Mesendoderm (in vitro differentiated cells): ENCODE measurements around the gene CDHR1.

Experiments
- DNase-seq: peaks from one replicate; pipeline ENCODE4 v3.0.0; 2013
- H2AK5ac ChIP-seq: 2 replicates; pipeline ENCODE4 v1.6.1; 2013; ENCODE audit warnings: low read length, inconsistent platforms
- H2BK120ac ChIP-seq: 2 replicates; pipeline ENCODE4 v1.6.1; 2013; ENCODE audit warnings: low read depth, mild to moderate bottlenecking, low read length, moderate library complexity, mixed read lengths
- H2BK15ac ChIP-seq: replicated peaks from 2 replicates; pipeline ENCODE4 v1.6.1; 2013; ENCODE audit warnings: low read depth, mild to moderate bottlenecking, moderate library complexity
- H2BK5ac ChIP-seq: 2 replicates; pipeline ENCODE4 v1.6.1; 2013; ENCODE audit warnings: low read length, inconsistent platforms
- H3K18ac ChIP-seq: 2 replicates; pipeline ENCODE4 v1.6.1; 2013; ENCODE audit warnings: mild to moderate bottlenecking, low read length, mixed read lengths
- H3K23ac ChIP-seq: one replicate; pipeline ENCODE4 v1.6.1; 2013; ENCODE audit warnings: low read length
- H3K27ac ChIP-seq: 2 replicates; pipeline ENCODE4 v1.5.1; 2013; ENCODE audit warnings: low read depth, mild to moderate bottlenecking, inconsistent platforms, low read length, moderate library complexity
- H3K27me3 ChIP-seq: 2 replicates; pipeline ENCODE4 v1.6.1; 2013; ENCODE audit warnings: low read length, control low read depth, mild to moderate bottlenecking, inconsistent platforms; ENCODE audit not compliant: insufficient read depth, poor library complexity
- H3K36me3 ChIP-seq: 2 replicates; pipeline ENCODE4 v1.6.1; 2013; ENCODE audit warnings: low read length, inconsistent platforms; ENCODE audit not compliant: control insufficient read depth, insufficient read depth
- H3K4ac ChIP-seq: one replicate; pipeline ENCODE4 v1.6.1; 2013; ENCODE audit warnings: low read depth, mild to moderate bottlenecking, low read length, moderate library complexity
- H3K4me1 ChIP-seq: 2 replicates; pipeline ENCODE4 v1.6.1; 2013; ENCODE audit warnings: low read depth, low read length, inconsistent platforms; ENCODE audit not compliant: control insufficient read depth
- H3K4me2 ChIP-seq: 2 replicates; pipeline ENCODE4 v1.6.1; 2013; ENCODE audit warnings: low read length
- H3K4me3 ChIP-seq: 2 replicates; pipeline ENCODE4 v1.5.1; 2013; ENCODE audit warnings: mild to moderate bottlenecking, low read length
- H3K56ac ChIP-seq: one replicate; pipeline ENCODE4 v1.6.1; 2013; ENCODE audit warnings: low read length
- H3K79me1 ChIP-seq: 2 replicates; pipeline ENCODE4 v1.6.1; 2013; ENCODE audit warnings: low read length, inconsistent platforms
- H3K79me2 ChIP-seq: 2 replicates; pipeline ENCODE4 v1.6.1; 2013; ENCODE audit warnings: mild to moderate bottlenecking, low read length; ENCODE audit not compliant: control insufficient read depth, insufficient read depth
- H3K9ac ChIP-seq: 2 replicates; pipeline ENCODE4 v1.6.1; 2013; ENCODE audit warnings: low read length, inconsistent platforms
- H4K5ac ChIP-seq: one replicate; pipeline ENCODE4 v1.6.1; 2013; ENCODE audit warnings: low read length
- H4K8ac ChIP-seq: one replicate; pipeline ENCODE4 v1.6.1; 2013; ENCODE audit warnings: low read depth, mild to moderate bottlenecking, control low read depth, low read length, moderate library complexity
- WGBS: extraction: QIAGEN DNeasy Blood & Tissue Kit; methylation state at CpG from one replicate; pipeline ENCODE4 v1.1.7; 2013; ENCODE audit warnings: low lambda C conversion rate, missing lambda C conversion rate; ENCODE audit not compliant: insufficient coverage; ENCODE audit errors: extremely low coverage; 5-methylcytosine and 5-hydroxymethylcytosine counted together

CDHR1 gene

GRCh38 chr10:84216834-84217233, 22.5 kb downstream of the CDHR1 start:
- Histone ChIP-seq H4K8ac (no peak overlapping the region), H3K36me3 (no peaks in the 10 kb centered on the region), H3K9ac (no peak overlapping the region), H3K4me2 (no peak overlapping the region), H2AK5ac (no peak overlapping the region), H3K18ac (no peak overlapping the region), H3K56ac (no peak overlapping the region), H3K27me3 (no peaks in the 10 kb centered on the region), H4K5ac (no peak overlapping the region), H3K79me1 (no peaks in the 10 kb centered on the region), H3K27ac (no peak overlapping the region), H2BK15ac (no peak overlapping the region), H3K4ac (no peak overlapping the region), H2BK120ac (no peak overlapping the region), H3K79me2 (no peaks in the 10 kb centered on the region), H3K23ac (no peak overlapping the region), H3K4me3 (no peak overlapping the region), H3K4me1 (no peaks in the 10 kb centered on the region), H2BK5ac (no peak overlapping the region)
- no peak for DNase-seq
- WGBS, result no CpG with 5 or more reads among the region's 9 CpGs

GRCh38 chr10:84217746-84218145, 23.4 kb downstream of the CDHR1 start:
- Histone ChIP-seq H3K27me3 (no peaks in the 10 kb centered on the region), H4K5ac (no peak overlapping the region), H3K23ac (no peak overlapping the region), H3K4me3 (no peak overlapping the region), H3K9ac (no peak overlapping the region), H3K27ac (no peak overlapping the region), H3K79me2 (no peaks in the 10 kb centered on the region), H3K36me3 (no peaks in the 10 kb centered on the region), H3K4me1 (no peaks in the 10 kb centered on the region), H2BK15ac (no peak overlapping the region), H3K4me2 (no peak overlapping the region), H2BK120ac (no peak overlapping the region), H3K4ac (no peak overlapping the region), H3K56ac (no peak overlapping the region), H2BK5ac (no peak overlapping the region), H3K79me1 (no peaks in the 10 kb centered on the region), H2AK5ac (no peak overlapping the region), H3K18ac (no peak overlapping the region), H4K8ac (no peak overlapping the region)
- no CpG with 5 or more reads among the region's 4 CpGs for WGBS
- DNase-seq, result no peak

- no peak for DNase-seq
- no peak overlapping the region for H3K18ac ChIP-seq
- WGBS, result no CpG with 5 or more reads among the region's 8 CpGs
- no peak overlapping the region for H3K23ac ChIP-seq
- no peaks in the 10 kb centered on the region for H3K27me3 ChIP-seq
- H3K36me3 ChIP-seq, result no peaks in the 10 kb centered on the region
- H4K8ac ChIP-seq, result no peak overlapping the region
- no peak overlapping the region for H3K56ac ChIP-seq
- H3K4me3 ChIP-seq, result no peak overlapping the region
- no peaks in the 10 kb centered on the region for H3K79me2 ChIP-seq
- H3K27ac ChIP-seq, result no peak overlapping the region
- no peak overlapping the region for H3K4ac ChIP-seq
- H2AK5ac ChIP-seq, result no peak overlapping the region
- H3K4me2 ChIP-seq, result no peak overlapping the region
- H4K5ac ChIP-seq, result no peak overlapping the region
- H2BK5ac ChIP-seq, result no peak overlapping the region
- no peaks in the 10 kb centered on the region for H3K4me1 ChIP-seq
- H3K79me1 ChIP-seq, result no peaks in the 10 kb centered on the region
- H2BK120ac ChIP-seq, result no peak overlapping the region
- H3K9ac ChIP-seq, result no peak overlapping the region
- no peak overlapping the region for H2BK15ac ChIP-seq
Observed at GRCh38 chr10:84221916-84222315, 27.6 kb downstream of the CDHR1 start.

DNA sequence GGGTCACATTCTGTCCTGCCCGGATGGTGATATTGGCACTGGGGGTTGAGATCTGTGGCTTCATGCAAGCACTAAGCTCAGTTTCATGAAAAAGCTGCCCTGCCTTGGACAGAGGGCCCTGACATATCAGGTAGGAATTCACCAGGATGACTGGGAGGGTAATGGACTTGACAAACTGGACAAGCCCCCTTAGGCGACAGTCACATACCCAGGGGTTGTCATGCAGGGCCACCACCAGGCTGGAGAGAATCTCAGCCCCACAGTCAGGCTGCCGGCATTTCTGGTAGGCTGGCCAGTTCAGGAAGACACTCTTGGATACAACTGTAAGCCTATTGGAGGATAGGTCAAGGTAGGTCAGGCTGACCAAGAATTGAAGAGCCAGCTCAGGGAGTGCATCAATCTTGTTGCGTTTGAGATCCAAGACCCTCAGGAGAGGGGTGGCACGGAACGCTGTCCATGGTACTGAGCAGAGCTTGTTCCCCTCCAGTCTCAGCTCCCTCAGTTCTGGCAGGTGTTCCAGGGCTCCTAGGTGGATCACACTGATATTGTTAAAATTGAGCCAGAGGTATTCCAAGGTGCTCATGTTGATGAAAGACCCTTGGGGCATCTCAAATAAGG, 30.2 kb downstream of the CDHR1 start:
- Histone ChIP-seq H3K18ac (no peak overlapping the region), H3K27ac (no peak overlapping the region), H3K4me2 (no peak overlapping the region), H3K36me3 (no peaks in the 10 kb centered on the region), H3K4me3 (no peak overlapping the region), H4K5ac (no peak overlapping the region), H2BK15ac (no peak overlapping the region), H3K56ac (no peak overlapping the region), H4K8ac (no peak overlapping the region), H3K27me3 (no peaks in the 10 kb centered on the region), H3K9ac (no peak overlapping the region), H3K79me1 (no peaks in the 10 kb centered on the region), H3K23ac (no peak overlapping the region), H2BK5ac (no peak overlapping the region), H3K4me1 (no peaks in the 10 kb centered on the region), H3K79me2 (no peaks in the 10 kb centered on the region), H3K4ac (no peak overlapping the region), H2AK5ac (no peak overlapping the region), H2BK120ac (no peak overlapping the region)
- peak; percentile 55 for DNase-seq
- no CpG with 5 or more reads among the region's 6 CpGs for WGBS

DNA sequence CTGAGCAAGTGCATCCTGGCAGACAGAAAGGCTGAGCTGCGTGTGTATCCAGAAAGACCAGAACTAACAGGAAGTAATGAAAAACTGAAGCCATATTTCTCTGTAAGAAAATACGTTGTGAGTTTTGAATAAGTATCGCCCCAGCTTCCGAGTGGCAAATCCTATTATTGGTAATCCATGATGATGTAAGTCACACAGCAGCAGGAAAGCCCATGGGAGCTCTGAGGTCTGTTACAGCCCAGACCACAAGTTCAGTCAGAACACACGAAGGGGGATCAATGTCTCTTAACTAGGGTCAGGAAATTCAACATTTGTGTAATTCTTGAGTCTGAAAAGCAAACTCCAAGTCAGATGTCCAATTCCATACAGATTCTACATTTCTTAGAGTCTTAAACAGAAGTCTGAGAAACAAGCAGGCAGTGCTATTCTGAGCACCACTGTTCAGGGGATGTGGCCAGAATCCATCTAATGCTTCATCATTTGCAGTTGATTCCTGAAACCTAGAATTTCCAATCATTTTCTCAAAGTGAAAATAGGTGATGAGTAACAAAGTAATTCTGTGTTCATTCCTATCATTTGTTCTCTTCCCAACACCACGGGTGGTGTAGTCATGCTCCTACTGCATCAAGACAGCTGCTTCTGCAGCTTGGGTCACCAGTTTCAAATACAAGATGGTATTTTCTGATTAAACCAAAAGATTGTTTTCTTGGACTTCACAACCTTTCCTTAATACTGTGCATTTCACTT, 31.3 kb downstream of the CDHR1 start, which contains the start of gene LRIT2:
Gene LRIT2, minus strand, starts transcription at position 118 of the 747 bp plus-strand sequence. Its CDS starts 24 bp downstream, at position 94.
- H3K4me1 ChIP-seq, result no peaks in the 10 kb centered on the region
- H3K27me3 ChIP-seq, result no peaks in the 10 kb centered on the region
- H4K5ac ChIP-seq, result no peak within 1 kb of the TSS
- H3K79me1 ChIP-seq, result no peaks in the 10 kb centered on the region
- H3K23ac ChIP-seq, result no peak within 1 kb of the TSS
- H2BK15ac ChIP-seq, result no peak within 1 kb of the TSS
- no peak within 1 kb of the TSS for H3K9ac ChIP-seq
- no CpG with 5 or more reads among the region's 6 CpGs for WGBS
- no peak within 1 kb of the TSS for H4K8ac ChIP-seq
- no peak within 1 kb of the TSS for H3K27ac ChIP-seq
- H3K4me3 ChIP-seq, result no peak within 1 kb of the TSS
- no peaks in the 10 kb centered on the region for H3K79me2 ChIP-seq
- H2BK5ac ChIP-seq, result no peak within 1 kb of the TSS
- H3K4me2 ChIP-seq, result no peak within 1 kb of the TSS
- H3K36me3 ChIP-seq, result no peaks in the 10 kb centered on the region
- no peak within 1 kb of the TSS for H2BK120ac ChIP-seq
- H3K56ac ChIP-seq, result no peak within 1 kb of the TSS
- H3K4ac ChIP-seq, result no peak within 1 kb of the TSS
- no peak for DNase-seq
- no peak within 1 kb of the TSS for H2AK5ac ChIP-seq
- no peak within 1 kb of the TSS for H3K18ac ChIP-seq
